ENCODE results near the gene LGI1. TPM values are rescaled to one million over a fixed set of nuclear protein-coding genes. Genes with fewer than 3 reads are reported as not detected.

The LGI1 gene
- total RNA-seq, 1 experiment from 2014 or later = not detected

- no peaks in the 10 kb centered on the region; the same call in 1 of the 2 replicates for H3K27me3 ChIP-seq (ENCODE audit: control insufficient read depth, insufficient read depth, low read length)
- H3K4me3 ChIP-seq (ENCODE audit: low read depth in 2 of 2, low read length in 2 of 2) = no peak overlapping the region
- TF ChIP-seq, protein P1, sequence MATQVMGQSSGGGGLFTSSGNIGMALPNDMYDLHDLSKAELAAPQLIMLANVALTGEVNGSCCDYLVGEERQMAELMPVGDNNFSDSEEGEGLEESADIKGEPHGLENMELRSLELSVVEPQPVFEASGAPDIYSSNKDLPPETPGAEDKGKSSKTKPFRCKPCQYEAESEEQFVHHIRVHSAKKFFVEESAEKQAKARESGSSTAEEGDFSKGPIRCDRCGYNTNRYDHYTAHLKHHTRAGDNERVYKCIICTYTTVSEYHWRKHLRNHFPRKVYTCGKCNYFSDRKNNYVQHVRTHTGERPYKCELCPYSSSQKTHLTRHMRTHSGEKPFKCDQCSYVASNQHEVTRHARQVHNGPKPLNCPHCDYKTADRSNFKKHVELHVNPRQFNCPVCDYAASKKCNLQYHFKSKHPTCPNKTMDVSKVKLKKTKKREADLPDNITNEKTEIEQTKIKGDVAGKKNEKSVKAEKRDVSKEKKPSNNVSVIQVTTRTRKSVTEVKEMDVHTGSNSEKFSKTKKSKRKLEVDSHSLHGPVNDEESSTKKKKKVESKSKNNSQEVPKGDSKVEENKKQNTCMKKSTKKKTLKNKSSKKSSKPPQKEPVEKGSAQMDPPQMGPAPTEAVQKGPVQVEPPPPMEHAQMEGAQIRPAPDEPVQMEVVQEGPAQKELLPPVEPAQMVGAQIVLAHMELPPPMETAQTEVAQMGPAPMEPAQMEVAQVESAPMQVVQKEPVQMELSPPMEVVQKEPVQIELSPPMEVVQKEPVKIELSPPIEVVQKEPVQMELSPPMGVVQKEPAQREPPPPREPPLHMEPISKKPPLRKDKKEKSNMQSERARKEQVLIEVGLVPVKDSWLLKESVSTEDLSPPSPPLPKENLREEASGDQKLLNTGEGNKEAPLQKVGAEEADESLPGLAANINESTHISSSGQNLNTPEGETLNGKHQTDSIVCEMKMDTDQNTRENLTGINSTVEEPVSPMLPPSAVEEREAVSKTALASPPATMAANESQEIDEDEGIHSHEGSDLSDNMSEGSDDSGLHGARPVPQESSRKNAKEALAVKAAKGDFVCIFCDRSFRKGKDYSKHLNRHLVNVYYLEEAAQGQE (IDR thresholded peaks at IDR 0.05; ENCODE audit: insufficient read depth in 1 of 2, low read depth in 2 of 2, low read length in 1 of 2) = no peak
- TF ChIP-seq SIN3A (IDR thresholded peaks at IDR 0.05; ENCODE audit: borderline replicate concordance, insufficient read depth, low read depth, low read length) (no peak), TCF7L2 (IDR thresholded peaks at IDR 0.05; ENCODE audit: low read depth, low read length) (no peak), CTCF (IDR thresholded peaks at IDR 0.05) (no peak), POLR2AphosphoS5 (IDR thresholded peaks at IDR 0.05; ENCODE audit: low read depth, low read length) (no peak)
- BruUV-seq (replicated peaks) = no TSS peak
- ChIA-PET POLR2A (no interaction called here), CTCF (interaction anchor here (0.6 kb wide), 1 partner anchor 18 kb away, joined by 3 read pairs; no protein-coding TSS in a partner anchor)
- DNase-seq (ENCODE audit: low read depth, low spot score) = no peak
- intact Hi-C loops (cut with micrococcal nuclease; ENCODE audit: unreplicated experiment) (no loop called here), in situ Hi-C loops (cut with HindIII; ENCODE audit: low pct_unique_long_range_greater_than_20kb, low sequenced_read_pairs) (no loop called here)
- no peaks in the 10 kb centered on the region for H3K4me1 ChIP-seq (ENCODE audit: control insufficient read depth, insufficient read depth, low read length)
- H3K36me3 ChIP-seq (ENCODE audit: control insufficient read depth, insufficient read depth, low read length) = no peaks in the 10 kb centered on the region
- H3K9me3 ChIP-seq (ENCODE audit: control insufficient read depth, insufficient read depth, low read depth, low read length) = no peaks in the 10 kb centered on the region
- no peak for ATAC-seq
- H3K27ac ChIP-seq (ENCODE audit: low read length) = no peak overlapping the region
Observed at GRCh38 chr10:93768892-93769291, 11.2 kb downstream of the LGI1 start.

DNA sequence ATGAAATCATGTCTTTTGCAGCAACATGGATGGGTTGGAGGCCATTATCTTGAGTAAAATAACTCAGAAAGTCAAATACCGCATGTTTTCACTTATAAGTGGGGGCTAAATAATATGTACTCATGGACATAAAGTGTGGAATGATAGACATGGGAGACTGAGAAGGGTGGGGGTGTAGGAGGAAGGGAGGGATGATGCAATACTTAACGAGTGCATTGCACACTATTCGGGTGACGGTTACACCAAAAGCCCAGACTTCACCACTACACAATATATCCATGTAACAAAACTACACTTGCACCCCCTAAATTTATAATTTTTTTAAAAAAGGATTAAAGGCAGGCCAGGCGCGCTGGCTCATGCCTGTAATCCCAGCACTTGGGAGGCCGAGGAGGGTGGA is 13.6 kb downstream of the LGI1 start:
- ATAC-seq = no peak
- POLR2A ChIA-PET = no interaction called here
- CTCF ChIA-PET = no interaction called here
- in situ Hi-C loops (cut with HindIII; ENCODE audit: low pct_unique_long_range_greater_than_20kb, low sequenced_read_pairs) = no loop called here
- H3K9me3 ChIP-seq (ENCODE audit: control insufficient read depth, insufficient read depth, low read depth, low read length) = no peaks in the 10 kb centered on the region
- no TSS peak for BruUV-seq (replicated peaks)
- intact Hi-C loops (cut with micrococcal nuclease; ENCODE audit: unreplicated experiment) = no loop called here
- no peaks in the 10 kb centered on the region for H3K36me3 ChIP-seq (ENCODE audit: control insufficient read depth, insufficient read depth, low read length)
- no peak for DNase-seq (ENCODE audit: low read depth, low spot score)
- H3K27ac ChIP-seq (ENCODE audit: low read length) = no peak overlapping the region
- no peaks in the 10 kb centered on the region for H3K4me1 ChIP-seq (ENCODE audit: control insufficient read depth, insufficient read depth, low read length)
- H3K27me3 ChIP-seq (ENCODE audit: control insufficient read depth, insufficient read depth, low read length) = peaks cover 5% of the 10 kb centered on the region; the same call in 1 of the 2 replicates
- H3K4me3 ChIP-seq (ENCODE audit: low read depth in 2 of 2, low read length in 2 of 2) = no peak overlapping the region
- TF ChIP-seq CTCF (IDR thresholded peaks at IDR 0.05) (no peak), TCF7L2 (IDR thresholded peaks at IDR 0.05; ENCODE audit: low read depth, low read length) (no peak), POLR2AphosphoS5 (IDR thresholded peaks at IDR 0.05; ENCODE audit: low read depth, low read length) (no peak), SIN3A (IDR thresholded peaks at IDR 0.05; ENCODE audit: borderline replicate concordance, insufficient read depth, low read depth, low read length) (no peak)
- TF ChIP-seq, protein P1 (IDR thresholded peaks at IDR 0.05; ENCODE audit: insufficient read depth in 1 of 2, low read depth in 2 of 2, low read length in 1 of 2) = no peak

All from Panc1 (cell line).